Measurements from ENCODE around the gene KIAA1328. TPM values are rescaled to one million over a fixed set of nuclear protein-coding genes. Genes with fewer than 3 reads are reported as not detected.

KIAA1328 gene
- polyA plus RNA-seq, 1 donor from 2014 or later, result 8.5 TPM

GRCh38 chr18:37264956-37265355 is 436.0 kb downstream of the KIAA1328 start:
- H3K79me2 ChIP-seq (replicated peaks; ENCODE audit: insufficient read depth, low read length), result no peaks in the 10 kb centered on the region

GRCh38 chr18:37265382-37265781 is 436.5 kb downstream of the KIAA1328 start:
- Histone ChIP-seq H3K4me3 (ENCODE audit: low read length) (no peak overlapping the region), H2AFZ (ENCODE audit: low read depth, low read length) (no peak overlapping the region), H3F3A (ENCODE audit: insufficient read depth, low read length, poor library complexity, severe bottlenecking) (no peaks in the 10 kb centered on the region), H3K9ac (ENCODE audit: low read length) (no peak overlapping the region), H4K20me1 (ENCODE audit: insufficient read depth) (no peaks in the 10 kb centered on the region), H3K9me3 (ENCODE audit: low read length) (no peaks in the 10 kb centered on the region), H3K27me3 (ENCODE audit: insufficient read depth, low read depth, low read length) (no peaks in the 10 kb centered on the region), H3K27ac (ENCODE audit: low read length) (no peak overlapping the region), H3K36me3 (ENCODE audit: insufficient read depth, low read length) (peaks cover 23% of the 10 kb centered on the region), H3K79me2 (replicated peaks; ENCODE audit: insufficient read depth, low read length) (no peaks in the 10 kb centered on the region), H3K4me2 (ENCODE audit: low read length) (no peak overlapping the region), H3K9me2 (ENCODE audit: insufficient read depth, low read length) (no peaks in the 10 kb centered on the region)
- no peak for TF ChIP-seq SMC3 (conservative IDR thresholded peaks at IDR 0.05; ENCODE audit: poor library complexity)
- no peak for TF ChIP-seq CTCF (IDR thresholded peaks at IDR 0.05; ENCODE audit: poor library complexity, severe bottlenecking)
- TF ChIP-seq MXI1 (conservative IDR thresholded peaks at IDR 0.05; ENCODE audit: poor library complexity, severe bottlenecking), result no peak

More at GRCh38 chr18:37264956-37265355, 436.0 kb downstream of the KIAA1328 start:
- Histone ChIP-seq H2AFZ (ENCODE audit: low read depth, low read length) (no peak overlapping the region), H3K9ac (ENCODE audit: low read length) (no peak overlapping the region), H3F3A (ENCODE audit: insufficient read depth, low read length, poor library complexity, severe bottlenecking) (no peaks in the 10 kb centered on the region), H4K20me1 (ENCODE audit: insufficient read depth) (no peaks in the 10 kb centered on the region), H3K9me3 (ENCODE audit: low read length) (no peaks in the 10 kb centered on the region), H3K9me2 (ENCODE audit: insufficient read depth, low read length) (no peaks in the 10 kb centered on the region), H3K27ac (ENCODE audit: low read length) (no peak overlapping the region), H3K27me3 (ENCODE audit: insufficient read depth, low read depth, low read length) (no peaks in the 10 kb centered on the region), H3K4me3 (ENCODE audit: low read length) (no peak overlapping the region), H3K4me2 (ENCODE audit: low read length) (no peak overlapping the region), H3K36me3 (ENCODE audit: insufficient read depth, low read length) (peaks cover 19% of the 10 kb centered on the region)
- TF ChIP-seq EP300 (conservative IDR thresholded peaks at IDR 0.05; ENCODE audit: poor library complexity, severe bottlenecking), result no peak
- no peak for TF ChIP-seq POLR2AphosphoS5 (IDR thresholded peaks at IDR 0.05)
- TF ChIP-seq SMC3 (conservative IDR thresholded peaks at IDR 0.05; ENCODE audit: poor library complexity), result no peak
- TF ChIP-seq TAF1 (IDR thresholded peaks at IDR 0.05; ENCODE audit: low read depth), result no peak
- TF ChIP-seq RAD21 (conservative IDR thresholded peaks at IDR 0.05), result no peak
- TF ChIP-seq, protein P1, sequence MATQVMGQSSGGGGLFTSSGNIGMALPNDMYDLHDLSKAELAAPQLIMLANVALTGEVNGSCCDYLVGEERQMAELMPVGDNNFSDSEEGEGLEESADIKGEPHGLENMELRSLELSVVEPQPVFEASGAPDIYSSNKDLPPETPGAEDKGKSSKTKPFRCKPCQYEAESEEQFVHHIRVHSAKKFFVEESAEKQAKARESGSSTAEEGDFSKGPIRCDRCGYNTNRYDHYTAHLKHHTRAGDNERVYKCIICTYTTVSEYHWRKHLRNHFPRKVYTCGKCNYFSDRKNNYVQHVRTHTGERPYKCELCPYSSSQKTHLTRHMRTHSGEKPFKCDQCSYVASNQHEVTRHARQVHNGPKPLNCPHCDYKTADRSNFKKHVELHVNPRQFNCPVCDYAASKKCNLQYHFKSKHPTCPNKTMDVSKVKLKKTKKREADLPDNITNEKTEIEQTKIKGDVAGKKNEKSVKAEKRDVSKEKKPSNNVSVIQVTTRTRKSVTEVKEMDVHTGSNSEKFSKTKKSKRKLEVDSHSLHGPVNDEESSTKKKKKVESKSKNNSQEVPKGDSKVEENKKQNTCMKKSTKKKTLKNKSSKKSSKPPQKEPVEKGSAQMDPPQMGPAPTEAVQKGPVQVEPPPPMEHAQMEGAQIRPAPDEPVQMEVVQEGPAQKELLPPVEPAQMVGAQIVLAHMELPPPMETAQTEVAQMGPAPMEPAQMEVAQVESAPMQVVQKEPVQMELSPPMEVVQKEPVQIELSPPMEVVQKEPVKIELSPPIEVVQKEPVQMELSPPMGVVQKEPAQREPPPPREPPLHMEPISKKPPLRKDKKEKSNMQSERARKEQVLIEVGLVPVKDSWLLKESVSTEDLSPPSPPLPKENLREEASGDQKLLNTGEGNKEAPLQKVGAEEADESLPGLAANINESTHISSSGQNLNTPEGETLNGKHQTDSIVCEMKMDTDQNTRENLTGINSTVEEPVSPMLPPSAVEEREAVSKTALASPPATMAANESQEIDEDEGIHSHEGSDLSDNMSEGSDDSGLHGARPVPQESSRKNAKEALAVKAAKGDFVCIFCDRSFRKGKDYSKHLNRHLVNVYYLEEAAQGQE (IDR thresholded peaks at IDR 0.05; ENCODE audit: borderline replicate concordance), result no peak
- TF ChIP-seq MXI1 (conservative IDR thresholded peaks at IDR 0.05; ENCODE audit: poor library complexity, severe bottlenecking), result no peak
- TF ChIP-seq EZH2 (IDR thresholded peaks at IDR 0.05; ENCODE audit: borderline replicate concordance, insufficient read depth, low read length, poor library complexity, severe bottlenecking), result no peak
- no peak for TF ChIP-seq CTCF (IDR thresholded peaks at IDR 0.05; ENCODE audit: poor library complexity, severe bottlenecking)

Data from neural cell (in vitro differentiated cells).